Activated CD4-positive, CD25-positive, alpha-beta regulatory T cell (primary cell): Measurements from ENCODE around the gene NDUFS3.
A peak's percentile ranks its signal among the peaks of the same experiment; 100 is the strongest.
"Not testable (repeated sequence)": the region's sequence is repeated elsewhere in the genome, so short reads cannot be mapped to it uniquely, and the experiment has no call there.

Experiments used
- DNase-seq, 4 experiments: peaks; one replicate each; lab custom pipeline; 2025; lab: John Stamatoyannopoulos, UW

NDUFS3 gene

DNA sequence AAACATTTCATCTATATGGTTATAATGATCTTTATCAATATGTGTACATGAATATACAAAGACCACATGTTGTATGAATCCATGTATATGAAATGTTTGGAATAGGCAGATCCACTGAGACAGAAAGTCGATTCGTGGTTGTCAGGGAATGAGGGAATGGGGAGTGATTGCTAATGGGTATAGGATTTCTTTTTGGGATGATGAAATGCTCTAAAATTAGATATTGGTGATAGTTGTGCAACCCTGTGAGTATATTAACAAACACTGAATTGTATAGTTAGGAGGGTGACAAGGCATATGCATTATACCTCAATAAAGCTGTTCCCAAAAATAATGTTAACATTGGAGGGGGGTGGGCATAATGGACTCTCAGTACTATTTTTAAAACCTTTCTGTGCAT lies 18.4 kb upstream of the NDUFS3 start:
- DNase-seq, result no peak

DNA sequence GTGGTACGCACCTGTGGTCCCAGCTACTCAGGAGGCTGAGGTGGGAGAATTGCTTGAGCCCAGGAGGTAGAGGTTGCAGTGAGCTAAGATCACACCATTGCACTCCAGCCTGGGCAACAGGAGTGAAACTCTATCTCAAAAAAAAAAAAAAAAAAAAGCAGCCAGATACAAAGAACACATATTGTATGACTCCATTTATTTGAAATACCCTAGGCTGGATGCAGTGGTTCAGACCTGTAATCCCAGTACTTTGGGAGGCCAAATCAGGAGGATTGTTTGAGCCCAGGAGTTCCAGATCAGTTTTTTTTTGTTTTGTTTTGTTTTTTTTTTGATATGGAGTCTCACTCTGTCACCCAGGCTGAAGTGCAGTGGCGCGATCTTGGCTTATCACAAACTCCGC lies 16.5 kb upstream of the NDUFS3 start:
- not testable (repeated sequence) for DNase-seq

DNA sequence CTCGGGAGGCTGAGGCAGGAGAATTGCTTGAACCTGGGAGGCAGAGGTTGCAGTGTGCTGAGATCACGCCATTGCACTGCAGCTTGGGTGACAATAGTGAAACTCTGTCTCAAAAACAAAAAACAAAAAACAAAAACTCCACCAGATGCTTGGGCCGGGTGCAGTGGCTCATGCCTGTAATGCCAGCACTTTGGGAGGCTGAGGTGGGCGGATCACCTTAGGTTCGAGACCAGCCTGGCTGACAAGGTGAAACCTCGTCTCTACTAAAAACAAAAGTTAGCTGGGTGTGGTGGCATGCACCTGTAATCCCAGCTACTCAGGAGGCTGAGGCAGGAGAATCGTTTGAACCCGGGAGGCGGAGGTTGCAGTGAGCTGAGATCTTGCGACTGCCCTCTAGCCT lies 14.5 kb upstream of the NDUFS3 start:
- not testable (repeated sequence) for DNase-seq

DNA sequence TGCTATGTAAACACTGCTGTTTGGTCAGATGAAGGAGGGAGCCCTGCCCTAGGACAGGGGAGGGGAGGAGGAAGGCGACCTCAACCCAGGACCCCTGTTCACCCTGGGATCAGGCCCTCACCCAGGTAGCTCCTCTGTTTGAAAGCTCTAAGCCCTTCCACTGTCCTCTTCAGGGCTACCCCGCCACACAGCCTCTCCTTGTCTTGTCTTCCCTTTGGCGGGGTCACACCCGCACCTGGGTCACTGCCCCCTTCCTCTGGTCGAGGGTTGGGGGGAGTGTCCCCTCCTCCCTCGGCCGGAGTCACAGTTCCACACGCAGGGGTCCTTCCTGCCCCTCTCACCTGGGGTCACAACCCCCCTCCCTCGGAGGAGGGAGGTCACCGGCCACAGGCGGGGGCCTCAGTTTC lies 13.9 kb upstream of the NDUFS3 start:
- DNase-seq, result no peak

DNA sequence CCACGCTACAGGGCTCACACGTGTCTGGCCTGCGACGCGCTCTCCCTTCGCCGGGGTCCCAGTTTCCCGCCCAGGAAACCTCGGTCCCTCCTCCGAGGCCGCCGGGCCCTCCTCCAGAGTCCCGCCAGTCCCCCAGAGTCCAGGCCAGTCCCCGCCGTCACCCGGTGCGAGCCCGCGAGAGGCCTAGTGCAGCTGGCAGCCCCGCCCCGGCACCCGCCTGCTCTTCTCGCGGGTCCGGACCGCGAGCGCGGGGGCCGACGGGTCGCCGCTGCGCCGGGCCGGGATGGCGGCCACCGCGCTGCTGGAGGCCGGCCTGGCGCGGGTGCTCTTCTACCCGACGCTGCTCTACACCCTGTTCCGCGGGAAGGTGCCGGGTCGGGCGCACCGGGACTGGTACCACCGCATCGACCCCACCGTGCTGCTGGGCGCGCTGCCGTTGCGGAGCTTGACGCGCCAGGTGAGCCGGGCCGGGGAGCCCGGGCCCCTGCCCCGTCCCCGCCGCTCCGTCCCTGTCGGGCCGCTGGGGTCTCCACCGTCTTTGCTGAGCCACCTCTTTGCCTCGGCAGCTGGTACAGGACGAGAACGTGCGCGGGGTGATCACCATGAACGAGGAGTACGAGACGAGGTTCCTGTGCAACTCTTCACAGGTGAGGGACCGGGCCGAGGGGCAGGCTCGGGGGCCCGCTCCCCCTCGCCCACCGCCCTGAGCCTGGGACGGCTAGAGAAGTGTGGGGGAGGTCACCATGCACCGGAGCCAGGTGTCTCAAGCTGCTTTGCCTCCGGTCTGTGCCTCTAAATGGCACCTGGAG lies 13.3 kb upstream of the NDUFS3 start, which contains the start of gene PTPMT1:
PTPMT1 (plus strand) TSS at position 260 of the 809 bp plus-strand sequence; CDS start at position 284, 24 bp downstream.
- peak; percentile 35 to 60 (median 44) for DNase-seq

DNA sequence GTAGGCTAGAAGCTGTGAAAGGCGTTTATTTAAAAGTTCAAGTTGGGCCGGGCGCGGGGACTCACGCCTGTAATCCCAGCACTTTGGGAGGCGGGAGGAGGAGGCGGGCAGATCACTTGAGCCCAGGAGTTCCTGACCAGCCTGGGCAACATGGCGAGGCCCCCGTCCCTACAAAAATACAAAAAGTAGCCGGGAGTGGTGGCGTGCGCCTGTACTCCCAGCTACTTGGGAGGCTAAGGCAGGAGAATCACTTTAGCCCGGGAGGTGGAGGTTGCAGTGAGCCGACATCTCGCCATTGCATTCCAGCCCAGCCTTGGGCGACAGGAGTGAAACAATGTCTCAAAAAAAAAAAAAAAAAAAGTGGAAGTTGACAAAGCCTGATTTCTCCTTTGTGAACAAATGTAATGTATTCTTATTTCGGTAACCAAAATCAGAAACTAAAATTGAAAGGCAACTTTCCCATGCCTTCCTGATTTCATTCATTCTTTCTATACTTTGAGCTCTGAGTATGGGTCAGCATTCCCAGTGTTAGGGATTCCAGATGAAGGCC lies 12.7 kb upstream of the NDUFS3 start:
- DNase-seq, result no peak

DNA sequence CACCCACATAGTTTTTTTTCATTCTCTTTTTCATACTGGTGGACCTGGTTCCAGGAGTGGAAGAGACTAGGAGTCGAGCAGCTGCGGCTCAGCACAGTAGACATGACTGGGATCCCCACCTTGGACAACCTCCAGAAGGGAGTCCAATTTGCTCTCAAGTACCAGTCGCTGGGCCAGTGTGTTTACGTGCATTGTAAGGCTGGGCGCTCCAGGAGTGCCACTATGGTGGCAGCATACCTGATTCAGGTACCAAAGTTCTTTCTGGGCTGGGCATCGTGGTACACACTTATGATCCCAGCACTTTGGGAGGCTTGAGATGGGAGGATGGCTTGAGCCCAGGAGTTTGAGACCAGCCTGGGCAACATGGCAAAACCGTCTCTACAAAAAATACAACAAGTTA lies 9.2 kb upstream of the NDUFS3 start:
- DNase-seq, result no peak

DNA sequence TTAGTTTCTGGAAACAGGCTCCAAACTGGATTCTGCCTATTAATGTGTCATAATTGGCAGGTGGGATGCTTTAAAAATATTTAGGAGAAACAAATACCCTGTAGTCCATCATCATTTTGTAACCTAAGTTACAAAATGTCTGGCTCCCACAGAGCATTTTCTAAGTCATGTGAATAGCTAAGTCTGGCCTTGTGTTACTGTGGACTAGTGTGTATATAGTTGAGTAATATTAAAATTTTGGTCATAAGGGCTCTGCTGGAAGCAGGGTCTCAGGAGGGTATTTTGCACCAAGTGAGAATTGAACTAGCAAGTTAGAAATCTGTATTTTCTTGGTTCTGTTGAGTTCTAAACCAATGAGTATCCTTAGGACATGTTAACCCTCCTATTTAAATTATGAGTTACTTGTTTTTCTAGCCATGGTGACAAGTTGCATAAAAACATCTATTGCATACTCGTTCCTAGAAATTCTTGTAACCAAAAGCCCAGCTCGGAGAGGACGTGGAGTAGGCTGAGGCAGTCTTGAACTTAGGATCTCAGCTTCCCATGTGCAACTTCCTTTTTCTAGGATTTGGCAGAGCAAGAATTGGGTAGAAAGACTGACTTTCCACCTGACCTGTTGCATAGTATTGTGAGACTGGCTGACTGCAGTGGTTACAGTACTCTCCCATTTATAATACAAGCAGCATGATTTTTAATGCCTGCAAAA lies 8.1 kb upstream of the NDUFS3 start:
- no peak for DNase-seq

DNA sequence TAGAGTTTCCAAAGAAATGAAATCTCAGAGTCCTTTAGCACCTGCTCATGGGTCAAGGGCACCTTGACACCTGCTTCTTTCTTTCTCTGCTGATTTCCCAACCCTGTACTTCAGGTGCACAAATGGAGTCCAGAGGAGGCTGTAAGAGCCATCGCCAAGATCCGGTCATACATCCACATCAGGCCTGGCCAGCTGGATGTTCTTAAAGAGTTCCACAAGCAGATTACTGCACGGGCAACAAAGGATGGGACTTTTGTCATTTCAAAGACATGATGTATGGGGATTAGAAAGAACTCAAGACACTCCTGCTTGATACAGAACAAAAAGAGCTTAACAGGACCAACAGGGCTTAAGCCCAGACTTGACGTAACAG lies 7.5 kb upstream of the NDUFS3 start:
- DNase-seq, result no peak

DNA sequence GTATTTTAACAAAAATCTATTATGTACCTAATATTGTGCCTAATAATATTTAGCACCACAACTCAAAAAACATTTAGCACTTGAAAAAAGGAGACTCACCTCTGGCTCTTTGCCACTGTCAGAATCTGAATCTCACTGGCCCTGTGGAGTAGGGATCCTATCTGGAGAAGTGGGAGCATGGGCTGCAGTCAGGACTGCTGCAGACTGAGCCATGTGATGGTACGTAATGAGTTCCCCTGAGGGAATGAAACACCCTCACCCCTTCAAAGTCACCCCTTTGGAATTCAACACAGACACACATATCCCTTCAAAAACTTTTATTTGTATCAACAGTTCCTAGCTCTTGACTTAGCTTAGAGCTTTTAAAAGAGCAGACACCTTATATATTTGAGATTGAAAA lies 7.0 kb upstream of the NDUFS3 start:
- no peak for DNase-seq

DNA sequence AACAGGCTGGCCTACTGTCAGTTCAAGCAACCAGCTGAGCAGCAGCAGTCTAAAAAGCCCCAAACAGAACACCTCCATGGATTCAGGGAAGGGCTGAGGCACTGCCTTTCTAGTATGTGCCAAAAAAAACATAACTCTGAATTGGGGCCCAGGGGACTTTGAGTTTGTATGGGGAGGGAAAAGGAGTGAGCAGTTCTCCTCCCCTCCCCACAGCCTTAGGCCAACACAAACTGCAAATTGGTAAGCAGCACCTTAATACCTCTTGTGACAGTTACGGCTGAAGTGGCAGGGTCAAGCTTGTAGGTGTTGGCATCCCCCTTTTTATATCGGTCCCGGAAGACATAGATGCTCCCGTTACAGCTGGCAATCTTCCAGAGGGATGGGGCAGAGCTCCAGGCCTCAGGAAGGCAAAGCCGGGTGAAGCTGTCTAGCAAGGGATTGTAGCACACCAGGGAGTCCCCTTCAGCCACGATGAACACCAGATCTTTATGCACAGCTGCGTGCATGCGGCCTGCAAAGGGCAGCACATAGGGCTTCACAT lies 6.1 kb upstream of the NDUFS3 start:
- DNase-seq, result no peak

DNA sequence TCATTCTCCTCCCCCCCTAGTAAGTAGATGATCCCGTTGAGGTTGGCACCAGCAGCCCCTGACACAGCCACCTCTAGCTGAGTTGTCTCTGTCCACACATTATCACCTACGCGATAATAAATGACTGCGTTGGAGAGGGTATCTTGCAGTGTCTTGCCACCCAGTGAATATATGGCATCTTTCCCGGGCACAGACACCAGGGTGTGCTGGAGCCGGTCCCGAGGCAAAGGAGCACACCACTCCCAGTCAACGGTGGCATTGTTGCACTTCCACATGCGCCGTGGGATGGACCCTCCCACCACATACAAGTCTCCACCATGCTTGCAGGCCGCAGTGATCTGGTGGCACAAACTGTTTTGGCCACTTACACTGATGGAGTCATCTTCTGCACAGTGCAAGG lies 5.6 kb upstream of the NDUFS3 start:
- DNase-seq, result no peak

DNA sequence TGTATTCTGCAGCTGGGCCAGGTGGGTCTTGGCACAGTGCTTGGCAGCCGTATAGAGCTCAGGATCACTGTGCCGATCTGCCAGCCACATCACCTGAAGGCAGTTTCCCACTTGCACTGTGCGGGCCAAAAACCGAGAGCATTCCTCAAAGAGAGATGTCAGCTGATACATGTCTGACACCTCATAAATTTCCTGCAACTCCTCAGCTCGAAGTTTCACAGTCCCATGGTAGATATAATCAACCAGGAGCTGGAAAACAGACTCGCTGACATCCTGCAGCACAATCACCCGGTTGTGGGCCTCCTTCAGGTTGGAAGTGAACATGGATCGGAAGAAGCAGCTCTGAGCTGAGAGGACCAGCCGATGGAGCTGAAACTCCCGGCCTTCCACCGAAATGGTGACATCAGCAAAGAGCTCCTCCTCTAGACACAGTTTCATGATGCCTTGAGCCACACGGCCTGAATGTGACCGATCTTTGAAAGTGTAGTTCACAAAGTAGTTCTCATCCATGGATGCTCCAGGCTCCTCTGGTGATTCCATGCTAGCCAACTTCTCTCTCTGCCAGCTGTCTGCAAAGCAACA lies 1.3 kb upstream of the NDUFS3 start:
- no peak for DNase-seq

DNA sequence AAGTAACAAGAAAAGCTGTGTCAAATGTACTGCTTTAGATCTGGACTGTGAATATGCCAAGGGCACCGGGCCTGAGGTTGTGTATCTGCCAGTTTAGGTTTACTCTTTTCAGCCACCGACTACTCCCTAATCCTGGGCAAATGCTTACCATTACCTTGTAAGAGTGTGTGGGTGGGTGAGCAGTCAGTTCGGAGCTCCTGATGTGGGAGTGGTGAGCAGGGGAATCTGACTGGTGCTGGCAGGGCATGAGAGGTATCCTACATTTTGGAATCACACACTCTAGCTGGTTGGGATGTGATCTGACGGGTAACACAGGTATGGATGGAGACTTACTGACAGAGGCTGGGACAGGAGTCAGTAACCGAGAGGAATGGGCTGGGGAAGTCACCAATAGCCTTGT lies 5.0 kb downstream of the NDUFS3 start:
- DNase-seq, result no peak

DNA sequence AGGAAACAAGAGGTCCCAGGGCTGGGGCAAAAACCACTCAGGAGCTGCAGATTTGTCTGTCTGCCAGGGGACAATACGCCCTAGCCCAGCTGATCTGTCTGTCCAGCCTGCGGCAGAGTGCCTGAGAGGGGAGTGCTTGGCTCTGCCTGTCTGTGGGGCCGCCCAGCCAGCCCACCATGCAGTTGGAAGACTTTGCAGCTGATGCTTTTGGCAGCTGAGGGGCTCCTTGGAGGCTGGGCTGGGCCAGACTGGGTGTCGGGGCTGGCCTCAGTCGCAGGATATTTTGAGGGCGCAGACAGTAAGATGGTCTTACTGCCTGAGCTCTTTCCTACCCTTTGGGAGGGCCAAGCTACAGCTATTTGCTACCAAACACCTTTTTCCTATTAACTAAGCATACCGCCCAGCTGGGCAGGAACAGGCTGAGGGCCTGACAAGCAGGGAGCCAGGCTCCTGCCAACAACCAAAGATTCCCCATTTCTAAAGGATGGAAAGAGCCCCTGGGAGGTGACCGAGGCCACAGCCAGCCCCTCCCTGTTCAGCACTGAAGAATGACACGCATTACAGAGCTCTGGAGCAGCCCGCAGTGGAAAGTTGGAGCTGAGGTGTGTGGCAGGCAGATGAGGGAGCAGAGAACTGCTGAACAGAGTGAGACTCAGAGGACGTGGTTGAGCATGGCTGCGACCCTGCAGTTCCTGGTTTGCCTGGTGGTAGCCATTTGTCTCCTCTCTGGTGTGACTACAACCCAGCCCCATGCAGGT lies 7.4 kb downstream of the NDUFS3 start, which contains the start of gene FAM180B:
FAM180B (plus strand) TSS at position 581 of the 758 bp plus-strand sequence; CDS start at position 672, 91 bp downstream.
- DNase-seq, result no peak

DNA sequence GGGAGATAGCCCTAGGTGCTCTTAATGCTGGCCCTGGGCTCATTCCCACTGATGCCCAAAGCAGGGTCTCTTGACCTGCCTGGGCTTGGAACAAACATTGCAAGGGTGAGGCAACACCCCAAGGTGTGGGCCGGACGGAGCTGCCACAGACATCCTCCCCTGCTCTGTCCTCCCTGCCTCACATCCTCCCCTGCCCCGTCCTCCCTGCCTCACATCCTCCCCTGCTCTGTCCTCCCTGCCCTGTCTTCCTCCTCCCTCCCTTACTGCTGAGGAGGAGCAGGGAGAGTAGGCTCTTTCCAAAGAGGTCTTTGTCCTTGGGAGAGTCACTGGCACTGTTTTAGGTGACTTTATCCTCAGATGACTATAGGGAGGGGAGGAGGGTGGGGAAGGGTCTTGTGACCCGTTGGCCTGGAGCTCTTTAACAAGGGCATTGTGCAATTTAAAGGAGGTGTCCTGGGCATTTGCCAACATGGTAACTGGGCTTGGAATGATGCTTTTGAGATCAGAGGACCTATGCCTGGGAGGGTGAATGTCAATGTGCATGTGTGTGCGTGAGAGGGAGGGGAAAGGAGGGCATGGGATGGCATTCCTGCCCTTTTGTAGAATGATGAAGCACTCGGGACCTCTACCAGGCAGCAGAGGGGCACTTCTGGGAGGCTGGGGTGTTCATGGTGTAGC lies 8.3 kb downstream of the NDUFS3 start:
- no peak for DNase-seq

DNA sequence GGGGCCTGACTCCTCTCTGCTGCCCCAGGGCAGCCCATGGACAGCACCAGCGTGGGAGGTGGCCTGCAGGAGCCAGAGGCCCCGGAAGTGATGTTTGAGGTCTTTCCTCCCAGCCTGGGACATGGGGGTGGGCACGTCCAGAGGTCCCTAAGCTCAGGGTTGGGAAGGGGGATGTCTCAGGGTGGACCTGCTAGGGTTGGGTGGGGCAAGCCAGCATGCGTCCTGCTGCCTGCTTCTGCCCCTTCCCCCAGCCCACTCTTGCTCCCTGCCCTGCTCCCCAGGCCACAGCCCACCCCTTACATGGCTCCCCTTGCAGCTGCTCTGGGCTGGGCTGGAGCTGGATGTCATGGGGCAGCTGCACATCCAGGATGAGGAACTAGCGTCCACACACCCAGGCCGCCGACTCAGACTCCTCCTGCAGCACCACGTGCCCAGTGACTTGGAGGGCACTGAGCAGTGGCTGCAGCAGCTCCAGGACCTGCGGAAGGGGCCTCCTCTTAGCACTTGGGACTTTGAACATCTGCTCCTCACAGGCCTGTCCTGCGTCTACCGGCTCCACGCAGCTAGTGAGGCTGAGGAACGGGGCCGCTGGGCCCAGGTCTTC lies 9.0 kb downstream of the NDUFS3 start:
- DNase-seq, result no peak

DNA sequence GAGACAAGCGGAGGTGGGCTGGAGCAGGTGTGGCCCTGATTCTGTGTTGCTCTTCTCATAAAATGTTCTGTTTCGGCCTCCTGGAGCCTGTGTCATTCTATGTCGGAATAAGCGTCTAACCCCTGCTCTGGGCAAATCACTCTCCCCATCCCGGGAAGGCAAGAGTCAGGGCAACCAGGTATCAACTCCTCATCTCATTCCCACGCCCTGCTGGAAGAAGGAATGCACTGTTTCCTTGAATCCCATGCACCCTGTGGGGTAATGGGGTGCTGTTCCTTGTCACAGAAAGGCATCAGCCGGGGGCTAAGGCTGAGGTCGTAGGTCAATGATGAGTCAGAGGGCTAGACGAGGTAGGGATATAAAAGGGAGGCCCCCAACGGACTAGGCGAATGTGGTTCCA lies 10.2 kb downstream of the NDUFS3 start:
- no peak for DNase-seq

DNA sequence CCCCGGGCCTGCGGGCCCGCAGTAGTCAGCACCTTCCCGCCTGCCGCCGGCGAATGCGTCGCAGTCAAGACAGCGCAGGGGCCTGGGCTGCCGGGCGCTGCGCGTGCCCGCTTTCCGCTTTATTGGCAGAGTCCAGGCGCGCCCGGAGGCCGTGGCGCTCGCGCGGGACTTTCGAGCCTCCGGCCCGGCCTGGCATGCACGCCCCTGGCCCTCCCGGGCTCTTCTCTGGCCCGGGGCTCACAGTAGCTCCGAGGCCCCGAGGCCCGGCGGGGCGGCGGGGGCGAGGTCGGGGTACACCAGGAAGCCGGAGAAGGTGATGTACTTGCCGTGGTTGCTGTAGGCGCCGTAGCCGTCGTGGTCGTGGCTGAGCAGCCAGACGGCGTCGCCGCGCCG lies 10.7 kb downstream of the NDUFS3 start:
- DNase-seq, result no peak

DNA sequence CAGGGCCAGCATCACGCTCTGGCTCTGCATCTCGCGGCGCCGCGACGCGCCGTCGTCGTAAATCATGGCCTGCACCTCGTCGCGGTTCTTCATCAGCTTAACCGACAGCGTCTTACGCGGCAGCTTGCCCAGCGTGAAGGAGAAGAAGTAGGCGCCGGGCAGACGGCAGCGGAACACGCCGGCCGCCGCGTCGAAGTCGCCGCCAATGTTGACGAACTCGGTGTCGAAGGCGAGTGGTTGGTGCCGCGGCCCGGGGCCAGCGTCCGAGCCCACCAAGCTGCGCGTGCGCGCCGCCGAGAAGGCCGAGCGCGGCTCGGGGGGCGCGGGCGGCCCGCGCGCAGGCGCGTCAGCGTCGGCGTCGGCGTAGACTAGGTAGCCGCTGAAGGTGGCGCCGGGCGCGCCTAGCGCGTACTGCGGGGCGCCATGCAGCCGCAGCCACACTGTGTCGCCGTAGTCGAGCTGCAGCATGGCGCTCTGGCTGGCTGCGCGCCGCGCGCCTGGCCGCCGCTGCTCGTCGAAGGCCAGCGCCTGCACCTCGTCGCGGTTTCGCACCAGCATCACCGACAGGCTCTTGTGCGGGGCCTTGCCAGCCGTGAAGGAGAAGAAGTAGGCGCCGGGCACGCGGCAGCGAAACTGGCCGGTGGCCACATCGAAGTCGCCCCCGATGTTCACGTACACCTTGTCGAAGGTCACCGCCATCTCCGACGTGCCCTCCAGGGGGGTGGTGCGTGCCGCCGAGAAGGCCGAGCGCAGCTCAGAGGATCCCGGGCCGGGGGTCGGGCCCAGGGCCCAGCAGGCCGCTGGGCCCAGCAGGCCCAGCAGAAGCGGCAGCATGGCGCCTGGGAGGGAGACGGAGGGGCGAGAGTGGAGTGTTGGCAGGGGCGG lies 11.3 kb downstream of the NDUFS3 start:
- DNase-seq, result no peak
